CD14-positive monocyte (primary cell): ENCODE results near the gene FAM3A. TPM values are rescaled to one million over a fixed set of nuclear protein-coding genes. Genes with fewer than 3 reads are reported as not detected.

Experiments
- DNase-seq, 3 donors: peaks; one replicate each; pipeline ENCODE4 v3.0.0-alpha.2; 2011 to 2022
- H2AFZ ChIP-seq: 2 replicates; pipeline ENCODE4 v1.6.0; 2012; ENCODE audit warnings: mild to moderate bottlenecking, low read depth, low read length, inconsistent platforms; ENCODE audit not compliant: insufficient read depth, poor library complexity, severe bottlenecking
- H3K27ac ChIP-seq, 2 donors: 1 replicate in 1 of 2; 2 replicates in 1 of 2; pipeline ENCODE4 v1.5.1; 2012 to 2013; ENCODE audit warnings: low read length in 2 of 2, control low read depth in 1 of 2, inconsistent platforms in 1 of 2, low read depth in 1 of 2, mild to moderate bottlenecking in 1 of 2
- H3K27me3 ChIP-seq, 2 donors: one replicate each; pipeline versions ENCODE4 v1.6.0 to v1.6.1; 2011 to 2013; ENCODE audit warnings: low read length in 2 of 2; ENCODE audit not compliant: control insufficient read depth in 2 of 2, insufficient read depth in 2 of 2
- H3K36me3 ChIP-seq, 2 donors: replicated peaks in 1 of 2; 1 replicate in 1 of 2; 2 replicates in 1 of 2; pipeline versions ENCODE4 v1.5.1 to v1.6.1; 2012 to 2013; ENCODE audit warnings: low read length in 2 of 2, control low read depth in 1 of 2, inconsistent platforms in 1 of 2, mild to moderate bottlenecking in 1 of 2; ENCODE audit not compliant: insufficient read depth in 2 of 2, control insufficient read depth in 1 of 2
- H3K4me1 ChIP-seq, 2 donors: 1 replicate in 1 of 2; 2 replicates in 1 of 2; pipeline versions ENCODE4 v1.5.1 to v1.6.1; 2012 to 2013; ENCODE audit warnings: low read length in 2 of 2, control low read depth in 1 of 2, inconsistent platforms in 1 of 2, mild to moderate bottlenecking in 1 of 2, moderate library complexity in 1 of 2; ENCODE audit not compliant: insufficient read depth in 2 of 2, control insufficient read depth in 1 of 2
- H3K4me2 ChIP-seq: replicated peaks from 2 replicates; pipeline ENCODE3; 2012; ENCODE audit warnings: low read length, moderate library complexity, mild to moderate bottlenecking; ENCODE audit not compliant: poor library complexity, severe bottlenecking; ENCODE audit errors: extremely low read depth
- H3K4me3 ChIP-seq, 3 experiments: fragments of 200-600 bp in 1 of 3; sonication (generic) in 1 of 3; replicated peaks in 1 of 3; 1 replicate in 2 of 3; 2 replicates in 1 of 3; pipeline ENCODE4 v1.5.1; 2011 to 2013; ENCODE audit warnings: low read length in 3 of 3, mild to moderate bottlenecking in 3 of 3, control low read depth in 2 of 3, low read depth in 2 of 3, inconsistent platforms in 1 of 3, moderate library complexity in 1 of 3
- H3K79me2 ChIP-seq: 2 replicates; pipeline ENCODE4 v1.6.0; 2012; ENCODE audit warnings: mild to moderate bottlenecking, control low read depth, inconsistent platforms, low read length, moderate library complexity; ENCODE audit not compliant: insufficient read depth
- H3K9ac ChIP-seq: 2 replicates; pipeline ENCODE4 v1.6.0; 2017; ENCODE audit warnings: low read length, mild to moderate bottlenecking; ENCODE audit not compliant: insufficient read depth, poor library complexity, severe bottlenecking
- H3K9me3 ChIP-seq, 2 donors: replicated peaks in 1 of 2; 1 replicate in 1 of 2; 2 replicates in 1 of 2; pipeline versions ENCODE4 v1.5.1 to v1.6.1; 2012 to 2013; ENCODE audit warnings: low read length in 2 of 2, control low read depth in 1 of 2; ENCODE audit not compliant: control insufficient read depth in 1 of 2, insufficient read depth in 1 of 2
- H4K20me1 ChIP-seq: 2 replicates; pipeline ENCODE4 v1.6.0; 2012; ENCODE audit warnings: mild to moderate bottlenecking, low read length, control low read depth, moderate library complexity; ENCODE audit not compliant: insufficient read depth
- H3K27ac Mint-ChIP-seq, 7 donors: one replicate each; pipeline ENCODE4 v1.8.0; 2020; ENCODE audit warnings: mild to moderate bottlenecking in 7 of 7, mixed read lengths in 7 of 7, moderate library complexity in 6 of 7, inconsistent platforms in 2 of 7
- H3K27me3 Mint-ChIP-seq, 3 donors: one replicate each; pipeline ENCODE4 v1.8.0; 2021 to 2022; ENCODE audit warnings: low read depth in 3 of 3, mild to moderate bottlenecking in 3 of 3, mixed read lengths in 3 of 3, moderate library complexity in 3 of 3, inconsistent platforms in 1 of 3
- H3K36me3 Mint-ChIP-seq, 2 donors: one replicate each; pipeline ENCODE4 v1.8.0; 2020; ENCODE audit warnings: mixed read lengths in 2 of 2, inconsistent platforms in 1 of 2, mild to moderate bottlenecking in 1 of 2
- H3K4me1 Mint-ChIP-seq: one replicate; pipeline ENCODE4 v1.8.0; 2020; ENCODE audit warnings: mild to moderate bottlenecking, mixed read lengths
- H3K4me3 Mint-ChIP-seq, 2 donors: one replicate each; pipeline ENCODE4 v1.8.0; 2020; ENCODE audit warnings: mild to moderate bottlenecking in 2 of 2, mixed read lengths in 2 of 2, moderate library complexity in 1 of 2
- H3K9me3 Mint-ChIP-seq, 7 donors: one replicate each; pipeline ENCODE4 v1.8.0; 2020 to 2022; ENCODE audit warnings: mixed read lengths in 7 of 7, mild to moderate bottlenecking in 6 of 7, moderate library complexity in 6 of 7, inconsistent platforms in 2 of 7
- WGBS: methylation state at CpG from one replicate; pipeline ENCODE4 v1.1.5; 2013; ENCODE audit warnings: missing lambda C conversion rate; ENCODE audit not compliant: insufficient coverage; 5-methylcytosine and 5-hydroxymethylcytosine counted together
- intact Hi-C, 2 donors: fragments of 100-400 bp; cut with micrococcal nuclease; formaldehyde crosslinking; loops; one replicate each; pipeline versions ENCODE4 v1.15.0 to v1.15.1; 2023
- polyA plus RNA-seq, 3 donors: library from polyadenylated mRNA; depleted of rRNA in 1 of 3; unstranded in 2 of 3; stranded (reverse) in 1 of 3; fragments of 300-500 nt in 2 of 3; fragments of >200 nt in 1 of 3; fragmentation: Illumina TruSeq in 2 of 3; gene quantifications; 1 replicate in 2 of 3; 2 replicates in 1 of 3; pipeline ENCODE4 v1.2.3, GENCODE V29; 2012 to 2021
- TF ChIP-seq, protein P1 (sequence below): fragments of 200-600 bp; IDR thresholded peaks from one replicate; pipeline ENCODE4 v1.8.0; 2022; ENCODE audit warnings: antibody characterized with exemption, mild to moderate bottlenecking

The FAM3A gene
- polyA plus RNA-seq, 3 donors: 14.5 to 26.5 (median 16.3) TPM

DNA sequence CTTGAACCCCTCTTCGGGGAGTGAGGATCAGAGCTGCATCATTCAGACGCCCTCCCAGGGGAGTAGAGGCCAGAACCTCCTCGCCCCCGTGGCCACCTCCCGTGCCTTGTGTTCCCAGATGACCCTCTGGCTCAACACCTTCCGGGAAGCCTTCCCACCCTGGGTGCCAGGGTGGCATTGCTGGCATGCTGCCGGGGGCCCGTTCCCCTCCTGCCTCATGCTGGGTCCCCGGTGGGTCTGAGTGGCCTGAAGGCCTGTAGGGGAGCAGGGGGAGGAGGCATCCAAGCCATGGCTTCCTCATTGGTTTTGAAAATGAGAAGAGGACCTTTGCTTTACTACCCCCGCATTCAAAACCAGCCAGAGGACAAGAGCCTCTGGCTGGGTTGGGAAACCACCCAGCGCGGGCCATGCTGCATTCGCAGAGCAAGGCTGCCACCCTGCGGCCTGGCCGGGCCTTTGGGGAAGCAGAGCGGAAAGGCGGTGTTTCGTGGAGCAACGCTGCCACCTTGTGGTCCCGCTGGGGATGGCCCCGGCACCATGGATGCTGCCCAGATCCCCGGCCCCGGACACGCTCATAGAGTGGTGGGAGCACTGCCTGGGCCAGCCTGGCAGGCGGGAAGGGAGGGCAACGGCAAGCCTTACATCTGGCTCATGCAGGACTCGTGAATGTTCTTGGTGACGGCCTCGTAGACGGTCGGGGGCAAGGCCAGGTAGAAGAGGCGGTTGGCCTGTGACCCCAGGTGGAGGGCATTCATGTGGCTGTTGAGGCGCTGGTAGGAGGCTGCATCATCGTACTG, 18.7 kb upstream of the FAM3A start:
- Histone ChIP-seq H3K27me3 (no peaks in the 10 kb centered on the region), H3K9me3 (no peaks in the 10 kb centered on the region), H3K9ac (no peak overlapping the region), H3K79me2 (peaks cover 32% of the 10 kb centered on the region), H3K4me2 (no peak overlapping the region), H3K4me3 (no peak overlapping the region), H3K27ac (peak overlapping the region; percentile 38 to 42), H3K4me1 (peaks cover 5 to 6% of the 10 kb centered on the region in 2 donors), H3K36me3 (peaks cover 44 to 59% of the 10 kb centered on the region in 2 donors), H4K20me1 (peaks cover 27% of the 10 kb centered on the region), H2AFZ (no peak overlapping the region)
- Mint-ChIP-seq H3K27me3 (peaks cover 0 to 11% (median 0%) of the 10 kb centered on the region in 3 donors), H3K4me3 (no peak overlapping the region), H3K27ac (peak overlapping the region in 6 of 7 donors; percentile 37 to 91 (median 72)), H3K9me3 (peaks cover 0 to 1% (median 0%) of the 10 kb centered on the region in 7 donors), H3K4me1 (peaks cover 2% of the 10 kb centered on the region), H3K36me3 (peaks cover 42 to 69% of the 10 kb centered on the region in 2 donors)
- DNase-seq: peak; percentile 82 to 87 (median 86)
- intact Hi-C loops: loop anchor here (2.0 to 5.0 kb wide), 3 partner anchors 137 to 162 kb away; partner anchors contain the start of genes FLNA (in 1 of the 2) and RPL10 (in 1 of the 2)
- WGBS: 35% methylated on average over 14 of the region's 34 CpGs
- TF ChIP-seq, protein P1, sequence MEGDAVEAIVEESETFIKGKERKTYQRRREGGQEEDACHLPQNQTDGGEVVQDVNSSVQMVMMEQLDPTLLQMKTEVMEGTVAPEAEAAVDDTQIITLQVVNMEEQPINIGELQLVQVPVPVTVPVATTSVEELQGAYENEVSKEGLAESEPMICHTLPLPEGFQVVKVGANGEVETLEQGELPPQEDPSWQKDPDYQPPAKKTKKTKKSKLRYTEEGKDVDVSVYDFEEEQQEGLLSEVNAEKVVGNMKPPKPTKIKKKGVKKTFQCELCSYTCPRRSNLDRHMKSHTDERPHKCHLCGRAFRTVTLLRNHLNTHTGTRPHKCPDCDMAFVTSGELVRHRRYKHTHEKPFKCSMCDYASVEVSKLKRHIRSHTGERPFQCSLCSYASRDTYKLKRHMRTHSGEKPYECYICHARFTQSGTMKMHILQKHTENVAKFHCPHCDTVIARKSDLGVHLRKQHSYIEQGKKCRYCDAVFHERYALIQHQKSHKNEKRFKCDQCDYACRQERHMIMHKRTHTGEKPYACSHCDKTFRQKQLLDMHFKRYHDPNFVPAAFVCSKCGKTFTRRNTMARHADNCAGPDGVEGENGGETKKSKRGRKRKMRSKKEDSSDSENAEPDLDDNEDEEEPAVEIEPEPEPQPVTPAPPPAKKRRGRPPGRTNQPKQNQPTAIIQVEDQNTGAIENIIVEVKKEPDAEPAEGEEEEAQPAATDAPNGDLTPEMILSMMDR: peak; percentile 92

DNA sequence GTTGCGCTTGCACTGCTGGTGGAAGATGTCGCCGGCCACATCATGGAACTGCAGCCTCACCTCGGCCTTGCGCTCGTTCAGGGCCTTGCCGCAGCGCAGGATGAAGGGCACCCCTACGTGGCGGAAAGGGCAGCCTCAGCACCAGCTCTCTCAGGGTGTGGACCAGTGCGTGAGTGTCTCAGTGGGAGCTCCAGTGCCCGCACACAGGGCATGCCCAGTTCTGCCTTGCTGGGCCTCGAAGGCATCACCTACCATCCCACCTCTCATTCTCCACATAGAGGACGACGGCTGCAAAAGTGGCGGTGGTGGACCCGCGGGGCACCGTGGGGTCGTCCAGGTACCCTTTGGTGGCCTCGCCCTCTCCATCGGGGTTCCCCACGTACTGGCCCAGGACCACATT, 16.7 kb upstream of the FAM3A start:
- Mint-ChIP-seq H3K4me1 (peaks cover 2% of the 10 kb centered on the region), H3K27me3 (peaks cover 0 to 17% (median 0%) of the 10 kb centered on the region in 3 donors), H3K36me3 (peaks cover 30 to 50% of the 10 kb centered on the region in 2 donors), H3K9me3 (peaks cover 0 to 1% (median 0%) of the 10 kb centered on the region in 7 donors), H3K27ac (no peak overlapping the region), H3K4me3 (no peak overlapping the region)
- intact Hi-C loops: loop anchor here (5.0 kb wide), 2 partner anchors 135 to 160 kb away; partner anchors contain the start of genes FLNA (in 1 of the 2) and RPL10 (in 1 of the 2)
- no peak overlapping the region for H3K27ac ChIP-seq
- H3K4me3 ChIP-seq: no peak overlapping the region
- no peak overlapping the region for H3K4me2 ChIP-seq
- peaks cover 27% of the 10 kb centered on the region for H4K20me1 ChIP-seq
- H3K4me1 ChIP-seq: peaks cover 6 to 7% of the 10 kb centered on the region in 2 donors
- H3K9me3 ChIP-seq: no peaks in the 10 kb centered on the region
- 97% methylated on average over 12 of the region's 23 CpGs for WGBS
- no peak overlapping the region for H3K9ac ChIP-seq
- H2AFZ ChIP-seq: no peak overlapping the region
- no peaks in the 10 kb centered on the region for H3K27me3 ChIP-seq
- peaks cover 15% of the 10 kb centered on the region for H3K79me2 ChIP-seq
- H3K36me3 ChIP-seq: peaks cover 44 to 52% of the 10 kb centered on the region in 2 donors
- TF ChIP-seq, protein P1: no peak
- DNase-seq: no peak
